Measurements from ENCODE around the gene C11orf86.
"Not testable (repeated sequence)": the region's sequence is repeated elsewhere in the genome, so short reads cannot be mapped to it uniquely, and the experiment has no call there.

The C11orf86 gene, protein sequence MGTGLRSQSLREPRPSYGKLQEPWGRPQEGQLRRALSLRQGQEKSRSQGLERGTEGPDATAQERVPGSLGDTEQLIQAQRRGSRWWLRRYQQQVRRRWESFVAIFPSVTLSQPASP

DNA sequence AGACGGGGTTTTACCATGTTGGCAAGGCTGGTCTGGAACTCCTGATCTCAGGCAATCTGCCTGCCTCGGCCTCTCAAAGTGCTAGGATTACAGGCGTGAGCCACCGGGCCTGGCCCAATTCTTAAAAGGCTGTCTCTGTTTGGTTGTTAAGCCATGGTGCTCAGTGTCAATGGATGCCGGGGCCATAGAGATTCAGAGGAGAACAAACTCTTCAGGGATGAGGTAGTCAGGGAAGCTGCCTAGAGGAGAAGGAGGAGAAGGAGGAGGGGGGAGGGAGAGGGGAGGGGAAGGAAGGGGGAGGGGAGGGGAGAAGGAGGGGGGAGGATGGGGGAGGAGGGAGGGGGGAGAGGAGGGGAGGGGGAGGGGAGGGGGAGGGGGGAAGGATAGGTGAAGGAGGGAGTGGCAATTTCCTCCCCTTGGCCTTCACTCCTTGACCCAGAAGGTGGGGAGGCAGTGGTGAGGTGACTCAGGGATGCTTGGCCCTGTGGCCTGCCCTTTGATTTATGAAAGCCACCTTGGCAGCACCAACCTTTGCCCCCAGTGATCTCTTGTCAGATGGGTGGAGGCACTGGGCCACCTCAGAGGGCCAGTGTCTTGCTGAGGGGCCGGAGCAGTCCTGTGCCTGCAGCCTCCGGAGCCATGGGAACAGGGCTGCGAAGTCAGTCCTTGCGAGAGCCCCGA is at the start of gene C11orf86:
C11orf86 (plus strand) TSS at position 581 of the 681 bp plus-strand sequence; CDS start at position 640, 59 bp downstream.
- FAIRE-seq: no peak

DNA sequence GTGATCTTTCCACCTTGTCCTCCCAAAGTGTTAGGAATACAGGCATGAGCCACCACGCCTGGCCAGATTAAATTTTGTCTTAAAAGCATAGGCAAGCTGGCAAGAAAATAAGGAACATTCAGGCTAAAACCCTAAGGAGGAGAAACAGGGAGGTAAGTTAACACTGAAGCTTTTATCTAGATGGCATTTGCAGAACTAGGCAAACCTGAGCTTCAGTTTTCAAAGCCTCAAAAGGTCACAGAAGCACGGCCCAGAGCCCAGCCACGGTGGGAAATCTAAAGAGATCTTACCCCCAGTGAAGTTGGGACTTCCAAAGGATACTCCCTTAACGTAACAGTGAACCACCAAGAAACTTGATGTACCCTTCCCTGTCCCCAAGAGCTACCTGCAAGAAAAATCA is 45.4 kb upstream of the C11orf86 start:
- no peak for FAIRE-seq

DNA sequence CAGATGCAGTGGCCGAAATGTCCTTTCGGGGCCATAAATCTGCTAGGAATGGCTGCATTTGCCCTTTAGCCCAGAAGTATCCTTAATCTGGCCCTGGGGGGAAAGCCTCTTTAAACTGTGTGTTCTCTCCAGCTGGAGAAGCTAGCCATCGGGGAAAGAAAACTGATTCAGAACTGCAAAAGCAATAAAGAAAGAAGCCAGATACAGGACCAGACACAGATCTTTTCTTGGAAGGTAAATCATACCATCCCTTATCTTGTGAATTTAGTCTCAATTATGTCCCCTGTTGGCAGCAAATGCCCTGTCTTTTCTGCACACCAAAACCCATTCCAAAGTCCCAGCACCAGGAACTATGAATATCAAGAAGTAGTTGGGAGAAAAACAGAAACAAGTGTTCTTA is 42.6 kb upstream of the C11orf86 start:
- no peak for FAIRE-seq

DNA sequence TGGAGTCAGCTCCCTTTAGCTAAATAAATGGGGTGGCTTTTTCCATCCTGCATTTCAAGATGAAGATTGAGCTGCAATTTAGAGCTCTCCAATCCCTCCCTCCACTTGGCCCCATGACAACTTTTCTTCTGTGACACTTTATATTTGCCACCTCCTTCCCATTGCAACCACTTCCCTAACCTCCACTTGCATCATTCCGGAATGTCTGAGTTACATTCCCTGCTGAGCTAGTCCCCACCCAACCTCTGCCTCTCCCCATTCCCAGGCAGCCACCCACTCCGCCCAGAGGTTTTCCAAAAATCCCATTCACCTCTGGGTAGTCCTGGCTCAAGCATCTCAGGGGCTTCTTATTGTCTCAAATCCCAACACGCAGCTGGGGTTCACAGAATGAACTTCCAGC is 41.6 kb upstream of the C11orf86 start:
- FAIRE-seq: no peak

DNA sequence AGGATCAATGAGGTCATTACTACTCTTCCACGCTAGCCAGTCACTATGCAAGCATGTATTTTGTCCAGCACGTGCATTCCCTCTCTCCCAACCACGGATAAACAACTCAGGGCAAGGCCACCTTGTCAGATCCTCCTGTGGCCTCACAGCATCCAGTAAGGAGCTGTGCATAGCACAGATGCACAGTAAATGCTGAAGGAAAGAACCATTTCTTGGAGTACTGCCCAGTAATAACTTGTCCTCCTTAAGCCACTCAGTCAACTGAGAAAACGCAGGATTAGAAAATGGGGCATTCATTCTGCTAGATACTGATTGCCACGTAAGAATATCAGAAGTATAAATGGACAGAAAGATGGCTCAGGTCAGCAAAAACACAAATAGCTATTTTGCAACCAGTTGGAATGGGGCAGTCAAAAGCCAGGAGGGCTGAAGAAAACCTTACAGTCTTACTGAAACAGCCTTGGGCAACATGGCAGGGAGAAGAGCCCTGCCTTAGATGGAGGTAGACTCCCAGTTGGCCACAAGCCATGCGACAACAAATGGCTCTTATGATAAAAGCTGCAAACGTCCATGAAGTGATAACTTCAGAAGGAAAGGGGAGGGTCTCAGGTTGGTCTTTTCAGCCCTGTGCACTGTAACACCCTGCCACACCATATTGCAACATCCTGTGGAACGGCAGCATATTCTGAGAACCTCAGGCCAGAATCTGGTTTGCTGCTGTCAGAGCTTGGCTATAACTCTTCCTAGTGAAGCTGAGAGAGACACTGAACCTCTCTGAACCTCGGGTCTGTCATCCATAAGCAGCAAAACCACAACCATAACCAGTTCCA is 39.9 kb upstream of the C11orf86 start:
- FAIRE-seq: no peak

DNA sequence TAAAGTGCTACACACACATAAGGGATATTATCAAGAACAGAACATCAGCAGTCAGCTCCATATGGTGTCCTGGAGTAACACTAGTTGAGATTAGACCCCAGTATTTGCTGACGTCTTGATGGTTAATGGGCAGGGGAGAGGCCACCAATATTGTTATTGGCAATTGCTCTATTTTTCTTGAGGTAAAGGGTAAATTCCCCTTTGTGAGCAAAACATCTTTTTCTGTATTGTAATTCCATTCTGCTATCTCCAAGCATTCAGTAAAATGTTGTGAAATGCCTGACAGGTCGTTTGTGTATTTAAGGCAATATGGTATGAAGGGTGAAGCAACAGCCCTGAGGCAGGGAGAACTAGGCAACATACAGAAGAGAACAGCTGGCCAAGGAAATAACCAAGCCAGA is 38.8 kb upstream of the C11orf86 start:
- no peak for FAIRE-seq

DNA sequence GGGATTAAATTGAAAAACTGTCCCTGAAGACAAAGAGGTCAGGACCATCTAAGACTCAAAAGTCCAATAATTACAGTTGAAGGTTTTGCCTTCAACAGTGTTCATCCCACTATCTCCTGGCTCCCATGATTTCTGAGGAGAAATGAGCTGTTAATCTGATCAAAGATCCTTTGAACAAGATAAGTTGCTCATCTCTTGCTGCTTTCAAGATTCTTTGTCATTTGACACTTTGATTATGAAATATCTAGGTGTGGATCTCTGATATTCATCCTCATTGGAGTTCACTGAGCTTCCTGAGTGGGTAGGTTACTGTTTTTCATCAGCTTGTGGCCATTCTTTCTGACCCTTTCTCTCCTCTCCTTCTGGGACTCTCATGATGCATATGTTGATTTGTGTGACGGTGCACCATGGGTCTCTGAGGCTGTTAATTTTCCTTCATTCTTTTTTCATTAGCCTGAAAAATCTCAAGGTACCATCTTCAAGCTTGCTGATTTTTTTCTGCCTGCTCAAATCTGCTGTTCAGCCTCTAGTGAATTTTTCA is 37.8 kb upstream of the C11orf86 start:
- FAIRE-seq: no peak

DNA sequence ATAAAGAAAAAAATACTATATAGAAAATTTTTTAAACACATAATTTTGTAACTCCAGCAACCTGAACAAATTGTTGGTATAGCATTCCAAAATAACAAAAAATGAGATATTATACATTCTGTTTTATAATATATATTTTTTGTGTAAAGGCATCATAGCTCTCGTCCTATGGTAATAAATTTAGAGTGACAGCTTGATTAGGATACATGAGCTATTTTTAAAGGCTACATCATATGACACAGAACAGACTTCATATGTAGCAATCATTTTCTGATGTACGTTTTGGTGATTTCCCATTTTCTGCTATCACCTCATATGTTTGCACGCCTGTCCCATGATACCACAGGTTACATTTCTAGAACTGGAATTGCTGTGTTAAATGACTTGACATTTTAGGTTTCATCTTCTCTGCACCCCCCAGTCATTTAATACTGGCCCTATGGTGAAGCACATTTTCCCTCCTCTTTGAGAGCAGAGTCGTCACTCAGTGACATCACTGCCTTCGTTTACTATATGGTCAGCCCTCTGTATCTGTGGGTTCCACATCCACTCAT is 36.4 kb upstream of the C11orf86 start:
- FAIRE-seq: no peak

DNA sequence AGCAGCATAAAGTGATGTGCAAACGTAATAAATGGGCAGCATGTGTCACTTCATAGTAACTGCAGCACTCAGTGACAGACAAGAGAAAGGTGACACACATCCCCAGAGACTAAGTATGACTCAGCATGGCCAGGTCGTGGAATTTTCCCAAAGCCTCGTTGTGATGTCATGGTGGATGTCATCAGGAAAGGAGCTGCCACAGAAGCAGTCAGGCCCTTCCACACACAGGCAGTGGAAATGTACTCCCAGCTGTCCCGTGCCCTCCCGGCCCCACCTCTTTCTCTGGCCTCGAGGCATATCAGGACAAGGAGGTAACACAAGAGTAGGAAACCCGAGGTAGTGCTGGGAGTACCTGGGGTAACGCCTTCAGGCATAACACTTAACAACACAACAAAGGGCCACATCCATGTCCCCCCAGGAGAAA is 25.0 kb upstream of the C11orf86 start:
- FAIRE-seq: no peak

DNA sequence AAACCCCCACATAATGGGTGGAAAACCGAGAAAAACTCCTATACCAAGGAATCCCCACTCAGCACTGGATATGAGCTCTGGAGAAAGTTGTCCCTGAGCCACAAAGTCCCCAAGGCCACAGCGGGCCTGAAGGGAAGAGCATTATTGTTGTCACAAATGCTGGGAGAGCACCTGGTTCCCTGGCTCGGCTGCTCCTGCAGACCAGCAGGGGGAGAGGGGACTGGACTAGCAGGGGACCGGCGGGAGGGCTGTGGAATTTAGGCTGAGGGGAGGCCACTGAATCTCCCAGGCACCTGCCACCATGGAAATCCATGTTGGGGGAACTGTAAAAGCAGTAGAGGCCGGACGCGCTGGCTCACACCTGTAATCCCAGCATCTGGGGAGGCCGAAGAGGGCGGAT is 24.0 kb upstream of the C11orf86 start:
- no peak for FAIRE-seq

DNA sequence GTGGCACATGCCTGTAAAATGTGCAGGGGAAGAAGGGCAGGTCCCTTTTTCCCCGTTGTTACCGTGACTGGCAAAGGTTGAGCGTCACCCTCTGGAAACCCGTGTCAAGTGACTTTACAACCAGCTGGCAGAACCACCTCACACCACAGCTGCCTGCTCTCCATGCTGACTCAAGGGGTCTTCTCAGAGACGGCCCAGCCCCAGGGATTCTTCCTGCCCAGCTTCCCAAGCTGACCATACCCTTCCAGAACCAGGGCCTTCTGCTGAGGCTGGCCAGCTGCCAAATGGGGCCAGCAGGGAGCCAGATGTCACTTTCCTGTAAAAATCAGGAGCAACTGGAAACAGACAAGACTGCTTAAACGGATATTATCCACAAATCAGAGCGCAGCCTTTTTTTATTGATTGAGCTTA is 23.2 kb upstream of the C11orf86 start:
- FAIRE-seq: no peak

DNA sequence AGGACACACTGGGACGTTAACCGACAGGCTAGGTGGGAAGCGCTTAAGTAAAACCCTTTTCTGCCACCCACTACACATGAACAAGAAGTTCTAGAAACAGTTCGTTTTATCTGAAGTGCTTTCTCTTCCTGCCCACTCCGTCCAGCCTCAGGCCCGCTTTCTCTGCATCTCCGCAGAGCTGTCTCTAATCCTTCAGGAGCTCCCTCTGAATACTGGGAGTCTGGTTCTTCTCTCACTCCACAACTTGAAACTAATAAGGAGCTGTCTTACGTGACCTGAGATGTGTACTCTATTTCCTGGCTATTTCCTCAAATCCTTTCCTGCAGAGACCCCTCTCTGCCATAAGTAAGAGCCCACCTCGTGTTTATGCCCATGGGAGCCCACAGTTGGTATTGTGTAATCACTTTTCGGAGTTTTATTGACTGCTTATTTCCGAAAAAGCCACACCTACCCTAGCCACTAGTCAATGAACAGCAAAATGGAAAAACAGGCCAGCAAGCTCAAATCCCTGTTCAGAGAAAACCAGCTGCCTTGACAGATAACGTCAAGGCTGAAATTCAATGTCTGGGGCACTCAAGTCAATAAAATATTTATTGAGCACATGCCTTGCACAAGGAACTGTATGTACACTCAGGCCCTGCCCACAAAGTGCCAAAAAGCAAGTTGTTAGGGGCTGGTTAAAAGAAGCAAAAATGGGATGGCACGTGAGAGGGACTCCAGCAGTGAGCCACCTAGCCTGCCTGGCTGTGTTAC is 21.8 kb upstream of the C11orf86 start:
- FAIRE-seq: no peak

DNA sequence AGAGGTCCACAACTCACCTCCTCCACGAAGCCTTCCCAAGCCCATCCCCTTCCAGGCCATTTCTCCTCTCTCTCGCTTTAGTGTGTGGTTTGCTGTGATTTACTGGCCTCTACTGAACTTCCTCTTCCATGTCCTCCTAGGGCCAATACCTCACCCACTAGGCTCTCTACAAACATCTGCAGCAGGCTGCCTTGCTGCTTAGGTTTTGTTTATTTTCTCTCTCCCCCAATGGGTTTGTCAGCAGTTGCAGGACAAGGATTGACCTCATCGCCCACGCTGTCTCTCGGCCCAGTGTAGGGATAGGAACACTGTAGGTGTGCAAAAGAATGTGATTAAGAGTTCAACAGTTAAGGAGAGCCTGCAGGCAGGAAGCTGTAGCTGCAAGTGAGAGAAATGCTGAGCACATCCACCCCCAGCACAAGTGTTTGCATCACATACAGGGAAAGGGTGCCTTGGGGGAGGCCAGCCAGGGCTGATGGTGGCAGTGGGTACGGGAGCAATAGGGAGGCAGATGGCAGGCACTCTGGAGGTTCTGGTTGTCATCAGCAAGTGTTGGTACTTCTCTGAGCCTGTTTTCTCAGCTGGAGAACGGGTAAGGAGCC is 18.3 kb upstream of the C11orf86 start:
- FAIRE-seq: no peak

DNA sequence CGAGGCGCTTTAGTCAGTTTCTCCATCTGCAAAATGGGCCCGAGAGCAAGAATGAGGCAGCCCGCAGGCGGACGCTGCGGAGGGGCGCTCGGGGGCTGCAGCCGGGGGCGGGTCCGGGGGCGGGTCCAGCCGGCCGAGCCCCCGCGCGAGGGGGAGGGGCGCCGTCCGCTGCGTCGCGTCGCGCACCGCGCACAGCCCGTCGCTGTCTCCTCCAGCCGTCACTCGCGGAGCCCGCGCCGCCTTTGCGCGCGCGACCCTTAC is 17.2 kb upstream of the C11orf86 start:
- no peak for FAIRE-seq

DNA sequence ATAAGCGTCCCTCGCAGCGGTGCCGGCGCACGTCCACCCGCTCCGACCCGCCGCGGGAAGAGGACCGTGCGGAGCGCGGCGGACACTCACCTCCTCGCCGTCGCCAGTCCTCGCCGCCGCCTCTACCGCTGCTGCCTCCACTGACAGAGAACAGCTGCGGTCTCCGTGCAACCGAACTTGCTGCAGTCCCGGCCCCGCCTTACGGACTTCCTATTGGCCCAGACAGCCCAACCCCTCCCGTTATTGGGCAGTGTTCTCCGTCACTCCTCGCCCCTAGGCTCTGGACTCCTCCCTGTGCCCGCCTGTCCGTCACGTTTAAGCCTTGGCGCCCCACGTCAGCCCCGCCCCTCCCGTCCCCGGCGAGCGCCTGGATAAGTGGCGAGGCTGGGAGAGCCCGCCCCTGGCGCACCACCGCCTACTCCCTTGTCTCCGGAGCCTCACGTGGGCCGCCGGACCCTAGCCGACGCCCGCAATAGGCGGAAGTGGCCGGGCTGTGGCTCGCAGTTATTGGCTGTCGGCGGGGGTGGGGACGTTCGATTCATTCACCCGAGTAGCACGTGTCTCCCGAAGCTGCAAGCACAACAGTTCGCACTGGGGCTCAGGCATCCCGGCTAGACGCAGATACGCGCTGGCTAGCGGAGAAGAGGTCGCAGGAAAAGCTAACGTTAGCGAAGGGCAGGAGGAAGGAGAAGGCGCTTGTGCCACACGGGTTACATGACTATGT is 16.7 kb upstream of the C11orf86 start, which contains the start of gene PC:
PC (minus strand) TSS at position 152 of the 724 bp plus-strand sequence. CDS start 86,224 bp downstream, outside the sequence.
- FAIRE-seq: peak; percentile 91

DNA sequence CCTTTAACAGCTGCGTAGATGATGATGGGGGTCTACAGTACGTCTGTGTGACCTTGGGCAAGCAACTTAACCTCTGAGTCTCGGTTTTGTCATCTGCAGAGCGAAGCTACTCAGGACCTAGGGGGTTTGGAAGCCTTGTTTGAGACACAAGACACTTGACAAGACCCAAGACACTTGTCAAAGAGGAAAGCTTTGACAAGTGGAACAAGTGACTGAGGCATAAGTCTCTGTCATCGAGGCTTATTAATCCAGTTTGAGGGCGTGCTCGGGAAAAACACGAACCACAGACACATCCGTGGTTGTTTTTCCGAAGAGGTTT is 16.2 kb upstream of the C11orf86 start:
- no peak for FAIRE-seq

DNA sequence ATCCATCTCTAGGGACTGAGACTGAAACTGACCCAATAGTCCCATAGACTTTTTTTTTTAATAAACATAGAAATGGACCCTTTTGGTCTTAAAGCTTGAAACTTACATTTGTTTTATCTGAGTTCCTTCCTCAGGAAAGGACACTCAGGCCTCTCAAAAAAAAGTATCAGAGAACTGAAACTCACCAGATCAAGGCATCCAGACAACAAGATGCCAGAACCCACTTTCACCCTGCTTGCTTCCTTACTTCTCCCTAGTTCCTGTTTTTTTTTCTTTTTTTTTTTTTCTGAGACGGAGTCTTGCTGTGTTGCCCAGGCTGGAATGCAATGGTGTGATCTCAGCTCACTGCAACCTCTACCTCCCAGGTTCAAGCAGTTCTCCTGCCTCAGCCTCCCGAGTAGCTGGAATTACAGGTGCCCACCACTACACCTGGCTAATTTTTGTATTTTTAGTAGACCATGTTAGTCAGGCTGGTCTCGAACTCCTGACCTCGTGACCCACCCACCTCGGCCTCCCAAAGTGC is 13.4 kb upstream of the C11orf86 start:
- not testable (repeated sequence) for FAIRE-seq

DNA sequence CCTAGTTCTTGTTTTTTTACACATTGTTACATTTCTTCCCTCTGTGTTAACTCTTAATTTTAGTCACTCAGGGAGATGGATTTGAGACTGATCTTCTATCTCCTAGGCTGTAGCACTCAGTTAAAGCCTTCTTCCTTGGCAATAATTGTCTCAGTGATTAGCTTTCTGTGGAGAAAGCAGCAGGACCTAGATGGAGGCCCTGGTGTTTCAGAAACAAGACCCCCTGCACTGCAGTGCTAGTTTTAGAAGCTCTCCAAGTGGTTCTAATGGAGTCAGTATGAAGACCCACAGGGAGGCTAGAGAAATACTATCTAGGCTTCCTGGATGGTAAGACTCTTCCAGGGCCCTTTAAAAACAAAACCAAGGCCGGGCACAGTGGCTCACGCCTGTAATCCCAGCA is 12.9 kb upstream of the C11orf86 start:
- FAIRE-seq: no peak

DNA sequence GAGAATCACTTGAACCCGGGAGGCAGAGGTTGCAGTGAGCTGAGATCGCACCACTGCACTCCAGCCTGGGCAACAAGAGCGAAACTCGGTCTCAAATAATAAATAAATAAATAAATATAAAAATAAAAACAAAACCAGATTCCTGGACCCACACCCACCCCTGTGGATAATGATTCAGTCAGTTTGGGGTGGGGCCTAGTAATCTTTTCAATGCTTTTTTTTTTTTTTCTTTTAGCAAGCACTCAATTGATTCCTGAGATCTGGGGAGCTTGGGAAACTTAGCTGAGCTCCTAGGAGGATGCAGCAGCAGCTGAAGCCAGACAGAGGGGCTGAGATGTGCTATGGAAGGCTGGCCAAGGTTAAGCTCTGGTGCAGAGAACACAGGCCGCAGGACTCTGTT is 12.3 kb upstream of the C11orf86 start:
- no peak for FAIRE-seq

DNA sequence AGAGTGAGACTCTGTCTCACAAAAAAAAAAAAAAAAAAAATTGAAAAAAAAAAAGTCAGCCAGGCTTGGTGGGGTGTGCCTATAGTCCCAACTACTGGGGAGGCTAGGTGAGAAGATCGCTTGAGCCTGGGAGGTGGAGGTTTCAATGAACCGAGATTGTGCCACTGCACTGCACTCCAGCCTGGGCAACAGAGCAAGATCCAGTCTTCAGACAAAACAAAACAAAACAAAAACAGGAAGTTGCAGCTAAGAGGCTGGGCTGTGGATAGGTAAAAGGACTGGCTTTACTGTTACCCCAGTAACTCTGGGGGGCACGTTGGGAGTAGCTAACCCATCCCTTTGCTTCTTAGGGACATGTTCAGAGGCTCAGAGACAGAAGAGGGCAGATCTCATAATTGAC is 10.6 kb upstream of the C11orf86 start:
- FAIRE-seq: no peak

DNA sequence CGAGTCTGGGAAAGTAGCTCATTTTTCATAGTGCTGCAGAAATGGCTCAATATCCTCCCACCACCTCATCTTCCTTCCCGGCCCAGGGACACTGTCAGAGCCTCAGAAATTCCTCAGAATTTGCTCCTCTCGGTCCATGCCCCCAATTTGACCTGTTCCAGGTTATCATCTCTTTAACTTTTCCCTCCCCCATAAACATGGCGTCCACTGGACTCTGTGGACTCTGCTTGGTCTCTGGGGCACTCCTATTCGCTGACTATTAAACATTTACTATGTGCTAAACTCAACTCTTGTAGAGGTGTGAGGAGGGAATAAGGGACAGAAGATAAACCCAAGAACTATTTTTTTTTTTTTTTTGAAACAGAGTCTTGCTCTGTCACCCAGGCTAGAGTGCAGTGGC is 8.8 kb upstream of the C11orf86 start:
- FAIRE-seq: no peak
